Middle frontal gyrus (tissue), 1 donor: Measurements from ENCODE around the gene CCDC6.
A peak's percentile ranks its signal among the peaks of the same experiment; 100 is the strongest.
"Not testable (repeated sequence)": the region's sequence is repeated elsewhere in the genome, so short reads cannot be mapped to it uniquely, and the experiment has no call there.

Experiments
- DNase-seq: peaks from one replicate; pipeline ENCODE4 v3.0.0-alpha.2; 2015; ENCODE audit warnings: low spot score; ENCODE audit errors: extremely low spot score

Gene CCDC6

DNA sequence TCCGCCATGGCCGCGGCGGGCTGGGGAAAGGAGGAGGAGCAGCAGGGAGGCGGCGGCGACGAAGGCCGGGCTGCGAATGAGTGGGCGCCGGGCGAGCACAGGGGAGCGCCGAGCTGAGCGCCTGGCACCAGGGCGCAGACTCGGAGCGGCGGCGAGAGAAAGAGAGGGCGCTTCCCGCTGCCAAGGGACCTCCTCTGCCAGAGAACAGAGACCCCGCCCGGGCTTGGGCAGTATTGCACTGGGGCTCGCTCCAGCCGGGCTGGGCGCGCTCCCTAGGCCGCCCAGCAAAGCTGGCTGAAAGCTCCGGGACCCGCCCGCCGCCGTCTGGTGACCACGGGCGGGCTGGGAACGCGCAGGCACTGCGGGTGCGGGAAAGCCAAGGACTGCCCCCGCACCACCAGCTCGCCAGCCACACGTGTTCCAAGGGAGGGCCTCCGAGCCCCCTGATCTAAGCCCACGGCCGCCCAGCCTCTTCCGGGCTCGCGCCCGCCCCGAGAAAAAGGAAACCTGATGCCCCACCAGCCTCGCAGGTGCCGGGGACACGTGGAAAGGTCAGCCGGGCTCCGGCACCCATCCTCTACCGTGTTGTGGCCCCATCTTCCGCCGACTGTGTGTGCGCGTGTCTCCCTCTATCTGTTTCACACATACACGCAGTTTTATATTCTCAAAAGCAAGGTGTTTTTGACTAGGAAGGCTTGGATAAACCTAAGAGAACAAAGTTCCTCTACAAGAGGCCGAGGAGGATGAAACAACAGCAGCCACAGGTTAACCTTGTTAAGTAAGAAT lies at the start of gene CCDC6:
TSS of gene CCDC6 (minus strand) at position 140 of the 786 bp plus-strand sequence. CDS start at position 8, 132 bp downstream.
- DNase-seq = peak; percentile 91

DNA sequence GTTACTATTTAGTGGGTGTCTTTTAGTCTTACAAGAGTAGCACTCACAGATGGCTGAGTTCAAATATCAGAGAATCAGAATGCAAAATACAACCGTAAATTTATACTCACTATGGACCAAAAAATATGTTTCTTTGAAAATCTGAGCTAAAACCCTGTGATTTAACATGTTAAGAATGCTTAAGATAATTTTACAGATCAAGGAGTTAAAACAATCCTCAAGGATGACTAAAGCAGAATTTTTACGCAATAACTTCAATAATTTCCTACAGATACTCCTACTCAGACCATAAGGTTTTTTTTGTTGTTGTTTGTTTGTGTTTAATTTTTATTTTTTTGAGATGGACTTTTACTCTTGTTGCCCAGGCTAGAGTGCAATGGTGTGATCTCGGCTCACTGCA lies 47.9 kb upstream of the CCDC6 start:
- DNase-seq = no peak

DNA sequence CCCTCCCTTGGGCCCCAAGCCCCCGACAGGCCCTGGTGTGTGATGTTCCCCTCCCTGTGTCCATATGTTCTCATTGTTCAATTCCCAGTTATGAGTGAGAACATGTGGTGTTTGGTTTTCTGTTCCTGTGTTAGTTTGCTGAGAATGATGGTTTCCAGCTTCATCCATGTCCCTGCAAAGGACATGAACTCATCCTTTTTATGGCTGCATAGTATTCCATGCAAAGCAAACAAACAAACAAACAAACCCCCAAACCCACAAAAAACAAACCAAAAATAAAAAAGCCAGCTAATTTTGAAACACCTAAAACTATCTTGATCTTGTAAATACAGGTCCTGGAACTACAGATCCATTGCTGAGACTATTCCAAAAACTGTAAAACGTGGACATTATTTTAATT lies 47.4 kb upstream of the CCDC6 start:
- not testable (repeated sequence) for DNase-seq

DNA sequence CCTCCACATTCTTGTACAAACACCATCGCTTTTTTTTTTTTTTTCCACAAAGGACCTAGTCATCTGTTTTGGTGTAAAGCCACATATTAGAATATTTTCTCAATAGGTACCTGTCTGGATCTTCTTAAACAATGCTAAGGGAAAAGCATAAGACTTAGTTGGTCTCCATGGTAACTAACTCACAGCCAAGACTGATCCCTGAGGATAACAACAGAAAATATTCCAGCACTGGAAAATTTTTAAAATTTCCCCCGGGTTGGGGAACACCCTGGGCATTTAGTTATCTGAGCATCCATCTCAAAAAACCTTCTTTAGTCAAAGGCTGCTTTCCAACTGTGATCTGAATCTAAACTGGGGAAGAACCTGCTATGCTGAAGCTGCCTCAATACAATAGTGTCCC lies 43.7 kb upstream of the CCDC6 start:
- no peak for DNase-seq

DNA sequence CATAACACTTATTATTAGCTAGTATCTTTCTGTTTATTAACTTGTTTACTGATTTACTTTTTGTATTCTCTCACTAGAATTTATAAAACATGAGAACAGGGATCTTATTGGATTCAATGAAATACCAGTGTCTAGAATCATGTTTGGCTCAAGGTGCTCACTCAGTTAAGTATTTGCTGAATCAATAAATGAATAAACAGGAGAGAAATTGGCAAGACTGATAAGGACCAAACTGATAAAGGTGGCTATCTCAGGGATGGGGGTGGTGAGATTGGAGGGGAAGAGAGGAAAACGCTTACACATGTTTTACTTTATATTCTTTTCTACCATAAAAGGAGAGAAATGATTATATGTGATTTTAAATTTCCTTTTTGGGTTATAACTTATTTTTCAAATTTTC lies 43.3 kb upstream of the CCDC6 start:
- DNase-seq = no peak

DNA sequence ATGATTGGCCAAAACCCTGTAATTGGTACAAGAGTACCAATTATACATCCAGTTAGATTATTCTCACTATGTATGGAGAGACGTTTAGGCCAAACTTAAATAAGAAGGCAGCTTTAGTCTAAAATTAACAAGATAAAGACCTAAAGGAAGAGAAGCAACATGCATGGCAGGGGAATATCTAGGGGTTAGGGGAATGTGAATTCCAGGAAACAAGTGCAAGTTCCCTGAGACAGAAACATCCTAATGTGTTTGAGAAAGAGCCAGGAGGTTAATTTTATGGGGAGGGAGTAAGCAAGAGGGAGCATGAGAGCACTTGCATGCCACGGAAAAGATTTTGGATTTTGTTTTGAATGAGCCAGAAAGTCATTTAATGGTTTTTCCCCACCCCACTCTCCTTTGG lies 39.6 kb upstream of the CCDC6 start:
- no peak for DNase-seq

DNA sequence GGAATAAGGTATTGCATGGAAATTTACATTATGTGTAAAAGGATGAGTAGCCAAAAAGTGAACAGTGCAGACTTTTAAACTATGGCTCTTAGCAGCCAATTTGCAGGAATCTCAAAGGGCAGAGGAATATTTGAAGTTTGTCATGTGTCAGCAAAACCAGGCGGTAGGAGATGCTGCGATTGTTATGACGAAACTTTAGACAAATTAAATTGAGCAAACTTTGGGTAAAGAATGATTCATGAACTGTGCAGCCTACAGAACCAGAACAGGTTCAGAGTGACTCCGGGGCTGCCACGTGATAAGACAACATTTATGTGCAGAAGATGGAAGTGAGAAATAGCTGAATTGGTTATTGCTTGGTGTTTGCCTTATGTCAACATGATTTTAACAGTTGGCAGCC lies 39.2 kb upstream of the CCDC6 start:
- no peak for DNase-seq

DNA sequence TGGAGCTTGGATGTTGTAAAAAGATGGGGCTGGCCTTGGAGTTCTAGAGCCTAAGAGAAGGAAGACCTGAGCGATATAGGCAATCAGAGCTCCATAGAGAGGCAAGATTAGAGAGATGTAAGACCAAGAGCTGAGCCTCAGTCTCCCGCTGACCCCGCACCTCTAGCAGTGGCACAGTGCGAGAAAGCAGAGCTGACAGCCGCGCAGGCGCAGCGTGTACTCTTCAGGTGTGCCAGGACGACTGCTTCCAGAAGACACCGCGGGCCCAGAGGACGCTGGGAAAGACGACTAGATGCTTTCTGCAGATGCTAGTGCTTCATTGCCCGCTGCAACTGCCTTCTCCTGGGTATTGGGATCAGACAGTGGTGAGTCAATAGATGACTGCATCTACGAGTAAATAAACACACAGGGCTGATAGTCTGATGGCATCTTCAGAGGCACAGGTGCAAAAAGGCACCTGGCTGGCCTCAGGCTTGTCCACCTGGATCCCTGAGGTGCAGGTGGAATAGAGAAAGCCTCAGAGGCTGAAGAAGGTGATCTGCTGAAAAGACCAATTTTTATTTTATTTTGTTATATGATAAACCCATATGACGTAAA lies 38.1 kb upstream of the CCDC6 start:
- DNase-seq = no peak

DNA sequence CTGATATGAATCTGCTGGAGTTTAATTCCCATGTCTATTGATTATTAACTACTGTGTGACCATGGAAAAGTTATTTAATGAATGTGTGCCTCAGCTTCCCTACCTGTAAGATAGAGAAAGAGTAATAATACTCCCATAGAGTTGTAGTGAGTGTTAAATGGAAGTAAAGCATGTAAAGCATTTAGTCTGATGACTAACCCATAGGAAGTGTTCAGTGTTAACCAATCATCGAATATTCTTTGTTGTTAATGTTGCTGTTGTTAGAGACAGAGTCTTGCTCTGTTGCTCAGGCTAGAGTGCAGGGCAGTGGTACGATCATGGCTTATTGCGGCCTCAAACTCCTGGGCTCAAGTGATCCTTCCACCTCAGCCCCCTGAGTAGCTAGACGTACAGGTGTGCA lies 36.2 kb upstream of the CCDC6 start:
- no peak for DNase-seq

DNA sequence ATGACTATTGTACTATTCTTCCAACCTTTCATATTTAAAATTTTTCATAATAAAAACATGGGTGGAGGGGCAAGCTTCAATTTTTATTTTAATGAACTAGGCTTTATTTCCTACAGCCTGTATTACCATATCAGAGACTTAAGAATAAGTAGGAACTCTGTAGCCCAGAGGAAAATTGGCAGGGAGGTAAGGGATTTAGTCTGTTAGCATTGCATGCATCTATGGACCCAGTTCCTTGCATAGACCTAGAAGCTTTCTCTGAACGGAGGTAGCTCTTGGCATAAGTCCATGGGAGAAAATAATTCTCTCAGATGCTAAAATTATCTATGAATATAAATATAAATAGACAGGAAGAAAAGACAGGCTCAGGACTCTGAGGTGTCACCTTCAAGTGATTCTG lies 31.4 kb upstream of the CCDC6 start:
- DNase-seq = no peak

DNA sequence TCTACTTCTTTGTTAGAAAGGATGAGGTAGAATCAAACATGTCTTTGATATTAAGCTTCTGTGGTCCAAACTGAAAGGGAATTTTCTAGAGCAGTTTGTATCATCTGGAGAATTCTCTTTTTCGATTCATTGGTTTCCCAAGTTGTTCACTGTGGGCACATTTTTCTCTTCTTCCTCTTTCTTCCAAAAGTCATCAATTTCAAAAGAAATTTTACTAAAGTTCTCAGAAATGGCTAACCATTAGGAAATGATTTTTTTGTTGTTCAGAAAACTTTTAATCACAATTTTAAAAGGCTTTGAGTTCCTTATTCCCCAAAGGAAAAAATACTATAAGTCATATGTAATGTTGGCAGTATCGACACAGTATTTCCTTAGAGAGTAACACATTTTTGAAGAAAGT lies 28.3 kb upstream of the CCDC6 start:
- no peak for DNase-seq

DNA sequence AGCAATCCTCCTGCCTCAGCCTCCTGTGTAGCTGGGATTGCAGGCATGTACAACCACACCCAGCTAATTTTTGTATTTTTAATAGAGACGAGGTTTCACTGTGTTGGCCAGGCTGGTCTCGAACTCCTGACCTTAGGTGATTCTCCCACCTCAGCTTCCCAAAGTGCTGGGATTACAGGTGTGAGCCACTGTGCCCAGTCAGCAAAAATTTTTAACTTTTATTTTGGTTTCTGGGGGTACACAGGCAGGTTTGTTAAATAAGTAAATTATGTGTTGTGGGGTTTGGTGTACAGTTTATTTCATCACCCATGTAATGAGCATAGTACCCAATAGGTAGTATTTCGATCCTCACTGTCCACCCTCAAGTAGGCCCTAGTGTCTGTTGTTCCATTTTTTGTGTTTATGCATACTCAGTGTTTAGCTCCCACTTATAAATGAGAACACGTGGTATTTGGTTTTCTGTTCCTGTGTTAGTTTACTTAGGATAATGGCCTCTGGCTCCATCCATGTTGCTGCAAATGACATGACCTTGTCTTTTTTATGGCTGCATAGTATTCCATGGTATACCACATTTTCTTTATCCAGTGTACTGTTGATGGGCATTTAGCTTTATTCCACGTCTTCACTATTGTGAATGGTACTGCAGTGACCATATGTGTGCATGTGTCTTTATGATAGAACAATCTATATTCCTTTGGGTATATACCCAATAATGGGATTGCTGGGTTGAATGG lies 24.6 kb upstream of the CCDC6 start:
- not testable (repeated sequence) for DNase-seq

DNA sequence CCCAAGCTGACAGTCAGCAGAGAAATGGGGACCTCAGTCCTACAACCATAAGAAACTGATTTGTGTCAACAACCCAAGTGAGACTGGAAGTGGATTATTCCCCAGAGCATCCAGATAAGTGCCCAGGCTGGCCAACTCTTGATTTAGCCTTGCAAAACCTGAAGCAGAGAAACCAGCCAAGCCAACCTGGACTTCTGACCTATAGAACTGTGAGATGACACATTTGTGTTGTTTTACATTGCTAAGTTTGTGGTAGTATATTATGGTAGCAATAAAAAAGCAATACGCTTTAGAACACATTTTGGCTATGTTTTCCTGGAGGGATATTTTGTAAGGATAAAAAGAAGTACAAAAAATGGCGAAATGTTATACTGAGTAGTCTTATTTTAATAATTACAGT lies 19.7 kb upstream of the CCDC6 start:
- no peak for DNase-seq

DNA sequence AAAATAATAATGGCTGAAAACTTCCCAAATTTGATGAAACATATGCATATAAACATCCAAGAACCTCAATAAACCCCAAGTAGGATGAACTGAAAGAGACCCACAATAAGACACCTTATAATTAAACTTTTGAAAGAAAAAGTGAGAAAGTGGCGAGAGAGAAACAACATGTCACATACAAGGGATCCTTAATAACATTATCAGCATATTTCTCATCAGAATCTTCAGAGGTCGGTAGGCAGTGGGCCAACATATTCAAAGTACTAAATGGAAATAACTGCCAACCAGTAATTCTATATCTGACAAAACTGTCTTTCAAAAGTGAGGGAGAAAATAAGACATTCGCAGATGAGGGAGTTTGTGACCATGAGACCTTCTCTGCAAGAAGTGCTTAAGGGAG lies 16.6 kb upstream of the CCDC6 start:
- DNase-seq = no peak

DNA sequence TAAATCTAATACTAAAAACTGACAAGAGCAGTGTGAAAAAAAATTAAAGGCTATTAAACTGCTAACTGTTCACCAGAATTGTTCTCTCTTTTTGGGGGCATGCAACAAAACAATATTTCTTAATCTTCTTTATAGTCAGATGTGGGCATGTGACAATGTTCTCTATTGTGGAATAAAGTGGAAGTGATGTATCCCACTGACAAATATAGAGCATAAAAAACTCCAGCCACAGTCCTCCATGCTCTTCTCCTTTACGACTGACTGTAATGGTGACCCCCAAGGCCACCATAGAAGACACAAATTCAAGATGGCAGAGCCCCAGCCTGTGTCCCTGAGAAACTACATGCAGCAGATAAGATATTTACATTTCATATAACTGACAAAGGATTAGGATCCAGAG lies 11.6 kb upstream of the CCDC6 start:
- no peak for DNase-seq

DNA sequence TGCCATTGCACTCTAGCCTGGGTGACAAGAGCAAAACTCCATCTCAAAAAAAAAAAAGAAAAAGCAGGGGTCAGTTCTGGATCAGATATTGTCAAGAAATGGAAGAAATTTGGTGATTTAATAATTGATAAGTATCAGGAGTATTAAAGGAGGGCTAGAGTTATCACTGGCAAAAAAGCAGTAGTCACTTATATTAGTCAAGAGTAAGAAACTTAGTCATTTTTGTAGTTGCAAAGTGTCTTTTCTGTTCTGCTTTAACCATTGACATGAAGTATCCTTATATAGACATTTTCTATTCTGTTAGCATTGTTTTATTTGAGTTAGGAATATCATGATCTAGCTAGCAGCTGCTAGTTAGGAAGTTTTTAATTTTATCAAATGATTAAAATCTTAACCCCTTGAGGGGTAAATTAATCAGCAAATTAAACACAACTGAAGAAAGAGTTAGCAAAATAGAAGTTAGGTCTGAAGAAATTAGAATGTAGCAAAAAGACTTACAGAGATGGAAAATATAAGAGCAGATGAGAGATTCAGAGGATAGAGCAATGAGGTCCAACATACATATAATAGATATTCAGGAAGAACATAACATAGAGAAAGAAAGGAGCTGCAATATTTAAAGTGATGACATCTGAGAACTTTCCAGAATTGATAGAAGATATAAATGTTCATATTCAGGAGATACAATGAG lies 7.3 kb upstream of the CCDC6 start:
- no peak for DNase-seq

DNA sequence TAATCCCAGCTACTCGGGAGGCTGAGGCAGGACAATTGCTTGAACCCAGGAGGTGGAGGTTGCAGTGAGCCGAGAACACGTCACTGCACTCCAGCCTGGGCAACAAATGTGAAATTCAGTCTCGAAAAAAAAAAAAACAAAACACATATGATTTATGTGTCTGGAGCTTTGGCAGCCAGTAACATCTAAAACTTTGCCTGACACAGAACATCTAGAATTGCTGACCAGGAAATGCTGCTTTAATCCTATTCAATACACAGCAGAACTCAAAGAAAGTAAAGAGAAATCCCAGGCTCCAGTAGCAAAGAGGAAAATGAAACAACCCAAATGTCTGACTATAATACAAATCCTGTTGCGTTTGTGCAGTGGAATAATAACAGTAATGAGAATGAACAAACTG lies 4.5 kb upstream of the CCDC6 start:
- no peak for DNase-seq

DNA sequence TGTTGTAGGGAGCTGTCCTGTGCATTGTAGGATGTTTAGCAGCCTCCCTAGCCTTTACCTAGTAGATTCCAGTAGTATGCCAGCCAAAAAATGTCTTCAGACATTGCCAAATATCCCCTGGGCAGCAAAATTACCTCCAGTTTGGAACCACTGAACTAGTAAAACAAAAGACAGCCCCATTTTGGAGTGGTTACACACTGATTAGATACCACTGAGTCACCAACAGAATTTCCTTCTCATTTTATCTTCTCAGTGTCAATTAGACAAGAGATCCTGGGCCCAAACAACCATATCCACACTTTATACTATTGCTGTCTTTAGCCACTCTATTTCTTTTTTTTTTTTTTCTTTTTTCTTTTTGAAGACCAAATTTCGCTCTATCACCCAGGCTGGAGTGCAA lies 3.5 kb upstream of the CCDC6 start:
- no peak for DNase-seq

DNA sequence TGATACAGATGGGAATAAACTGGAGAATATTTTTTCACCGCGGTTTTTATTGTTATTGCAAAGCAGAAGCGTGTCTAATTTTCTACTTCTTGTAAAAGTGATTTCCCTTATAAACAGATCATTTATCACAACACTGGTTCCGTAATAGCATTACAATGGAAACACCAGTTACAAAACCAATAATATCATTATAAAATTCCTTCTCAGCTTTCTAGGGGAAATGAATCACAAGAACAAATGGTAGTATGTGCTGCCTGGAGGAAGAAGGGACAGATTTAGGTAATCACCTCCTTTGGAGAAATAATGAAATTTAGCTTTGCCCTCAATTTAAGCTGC lies 2.4 kb upstream of the CCDC6 start:
- DNase-seq = no peak

DNA sequence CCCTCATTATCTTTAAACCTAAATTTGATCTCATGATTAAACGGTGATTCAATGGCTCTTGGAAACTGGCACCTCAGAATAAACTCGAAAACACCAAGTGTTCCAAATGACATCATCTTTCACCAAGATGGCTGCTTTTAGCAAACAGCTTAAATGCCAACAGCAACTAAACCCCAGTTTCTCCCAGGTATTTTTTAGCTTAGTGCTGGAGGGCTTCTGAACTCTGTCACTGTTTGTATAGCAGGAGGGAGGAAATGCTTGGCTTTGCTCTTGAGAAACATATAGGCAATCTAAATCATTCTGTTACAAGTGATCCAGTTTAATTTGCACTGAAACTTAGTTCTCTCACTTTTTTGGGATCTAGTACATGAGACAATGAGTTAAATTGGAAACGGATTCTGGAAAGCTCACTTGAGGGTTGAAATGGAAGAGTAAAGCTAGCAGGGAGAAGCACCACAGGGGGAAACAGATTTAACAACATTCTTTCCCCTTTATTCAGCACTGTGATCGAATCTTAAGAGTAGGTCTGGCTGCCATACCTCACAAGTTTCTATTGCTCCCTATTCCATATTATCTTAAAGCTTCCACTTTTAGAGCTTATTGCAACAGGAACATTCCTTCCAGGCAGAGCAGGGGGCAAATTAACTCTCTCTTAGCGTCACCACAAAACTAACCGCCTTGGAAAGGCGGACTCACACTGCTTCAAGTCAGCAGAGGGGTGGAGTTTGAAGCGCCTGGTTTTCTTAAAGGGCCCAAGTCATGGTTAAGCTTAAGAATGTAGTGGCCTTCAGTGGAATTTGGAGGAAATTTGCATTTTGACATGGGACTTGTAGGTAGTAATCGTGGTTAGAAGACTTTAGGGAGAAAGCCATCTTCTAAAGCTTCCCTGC lies 1.8 kb upstream of the CCDC6 start:
- DNase-seq = peak; percentile 49

DNA sequence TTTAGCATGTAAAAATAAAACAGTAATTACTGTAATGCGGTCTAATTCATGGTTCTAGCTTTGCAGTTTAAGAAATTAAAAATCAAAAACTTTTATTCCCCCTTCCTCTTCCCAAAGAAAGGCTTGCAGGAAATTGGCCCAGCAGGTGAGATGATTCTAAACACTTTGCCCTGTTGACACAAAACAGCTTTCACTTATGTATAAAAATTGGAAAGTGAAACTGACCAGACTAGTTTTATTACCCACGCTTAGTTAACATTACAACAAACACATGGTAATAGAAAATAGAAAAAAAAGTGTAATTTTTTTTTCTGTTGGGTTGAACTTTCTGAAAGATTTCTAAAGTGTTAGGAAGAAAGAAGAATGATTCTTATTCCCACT lies 1.2 kb upstream of the CCDC6 start:
- DNase-seq = no peak
